Left kidney (tissue), 2 donors: ENCODE results near the gene KRT8. TPM values are rescaled to one million over a fixed set of nuclear protein-coding genes. Genes with fewer than 3 reads are reported as not detected.

Experiments
- DNase-seq: peaks from one replicate; pipeline ENCODE4 v3.0.0-alpha.2; 2013
- polyA plus RNA-seq: library from polyadenylated mRNA; unstranded; fragments of 120-200 nt; gene quantifications from one replicate; pipeline ENCODE4 v1.2.1, GENCODE V29; 2013; ENCODE audit not compliant: insufficient read length

Gene KRT8
- polyA plus RNA-seq, 1 donor, result 223 TPM

DNA sequence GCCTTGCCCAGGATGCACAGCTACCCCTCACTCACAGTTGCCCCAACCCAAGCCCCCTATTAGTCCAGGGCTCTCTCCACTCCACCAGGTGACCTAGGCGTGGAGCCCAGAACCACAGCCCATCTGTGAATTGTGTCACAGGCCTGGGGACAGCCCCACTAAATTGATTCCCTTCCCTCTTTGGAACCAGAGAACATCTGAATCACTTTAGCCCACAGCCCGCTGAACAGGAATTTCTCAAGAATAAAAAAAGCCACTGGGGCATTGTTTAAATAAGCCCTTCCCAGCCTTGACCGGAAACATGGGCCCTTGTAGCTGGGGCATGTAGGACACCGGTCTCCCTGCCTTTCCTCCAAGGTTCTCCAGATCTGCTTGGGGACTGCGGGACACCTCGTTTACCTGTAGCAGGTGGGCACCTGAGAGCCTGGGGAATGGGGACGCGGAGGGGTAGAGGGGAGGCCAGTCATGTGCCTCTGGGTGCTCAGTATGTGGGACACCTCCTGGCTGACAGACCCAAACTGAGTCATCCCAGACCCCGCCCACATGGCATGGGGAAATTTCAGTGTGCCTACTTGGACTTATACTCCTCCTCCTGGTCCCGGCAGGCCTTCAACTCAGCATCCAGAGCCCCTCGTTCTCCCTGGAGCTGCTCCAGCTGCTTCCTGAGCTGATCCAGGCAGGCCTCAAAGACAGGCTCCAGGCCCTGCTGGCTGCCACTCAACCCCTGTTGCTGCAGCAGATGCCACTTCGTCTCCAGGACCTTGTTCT is 57.4 kb downstream of the KRT8 start:
- no peak for DNase-seq

Other genes starting within 250 kb of the KRT8 start
- gene KRT1, start 224.7 kb downstream of the KRT8 start, polyA plus RNA-seq, result 0.17 TPM
- gene KRT77, start 201.6 kb downstream of the KRT8 start, polyA plus RNA-seq, result not detected
- not detected for gene KRT76, start 127.7 kb downstream of the KRT8 start, polyA plus RNA-seq
- not detected for gene KRT3, start 109.0 kb downstream of the KRT8 start, polyA plus RNA-seq
- 0.47 TPM for gene KRT4, start 91.0 kb downstream of the KRT8 start, polyA plus RNA-seq
- gene KRT79, start 70.8 kb downstream of the KRT8 start, polyA plus RNA-seq, result not detected
- not detected for gene KRT78, start 56.1 kb downstream of the KRT8 start, polyA plus RNA-seq
- 155 TPM for gene KRT18, start 44.0 kb upstream of the KRT8 start, polyA plus RNA-seq
- 519 TPM for gene EIF4B, start 101.4 kb upstream of the KRT8 start, polyA plus RNA-seq
- gene TNS2, start 145.0 kb upstream of the KRT8 start, polyA plus RNA-seq, result 115 TPM
- 13.5 TPM for gene SPRYD3, start 174.3 kb upstream of the KRT8 start, polyA plus RNA-seq
- 10.5 TPM for gene IGFBP6, start 192.6 kb upstream of the KRT8 start, polyA plus RNA-seq
- gene SOAT2, start 198.4 kb upstream of the KRT8 start, polyA plus RNA-seq, result 1.6 TPM